HepG2 (cell line): Measurements from ENCODE around the gene DNAI4. TPM values are rescaled to one million over a fixed set of nuclear protein-coding genes. Genes with fewer than 3 reads are reported as not detected.
A peak's percentile ranks its signal among the peaks of the same experiment; 100 is the strongest.

Experiments used
- ATM ChIP-seq: fragments of 450-650 bp; IDR thresholded peaks from 2 replicates; pipeline ENCODE4 v1.7.1; 2017; ENCODE audit warnings: mild to moderate bottlenecking, borderline replicate concordance
- GMEB2 ChIP-seq: IDR thresholded peaks from 2 replicates; pipeline ENCODE4 v1.6.1; 2016; ENCODE audit warnings: missing biosample characterization, missing genetic modification reagents, low read depth
- HDAC1 ChIP-seq: sonication (generic); formaldehyde crosslinking; IDR thresholded peaks from 2 replicates; pipeline ENCODE4 v1.5.1; 2020; ENCODE audit warnings: mild to moderate bottlenecking, missing genetic modification reagents
- HOMEZ ChIP-seq: IDR thresholded peaks from 2 replicates; pipeline ENCODE4 v1.6.1; 2016; ENCODE audit warnings: low read depth
- KDM5B ChIP-seq: sonication (generic); formaldehyde crosslinking; IDR thresholded peaks from 2 replicates; pipeline ENCODE4 v1.4.0; 2020; ENCODE audit warnings: missing genetic modification reagents, mild to moderate bottlenecking, borderline replicate concordance
- NR0B2 ChIP-seq: sonication (generic); formaldehyde crosslinking; IDR thresholded peaks from 2 replicates; pipeline ENCODE4 v1.4.0; 2020; ENCODE audit warnings: mild to moderate bottlenecking, missing genetic modification reagents
- PBX2 ChIP-seq: IDR thresholded peaks from 2 replicates; pipeline ENCODE4 v1.6.1; 2016; ENCODE audit warnings: control low read depth
- PHF21A ChIP-seq: sonication (generic); formaldehyde crosslinking; IDR thresholded peaks from 2 replicates; pipeline ENCODE4 v1.5.0; 2020; ENCODE audit warnings: mild to moderate bottlenecking, missing genetic modification reagents
- REPIN1 ChIP-seq: sonication (generic); formaldehyde crosslinking; IDR thresholded peaks from 2 replicates; pipeline ENCODE4 v1.8.0; 2022; ENCODE audit warnings: missing genetic modification reagents, low read depth, mild to moderate bottlenecking, borderline replicate concordance
- RFX1 ChIP-seq: fragments of 450-650 bp; IDR thresholded peaks from 2 replicates; pipeline ENCODE4 v1.6.1; 2017
- TFE3 ChIP-seq: IDR thresholded peaks from 2 replicates; pipeline ENCODE4 v1.6.1; 2016
- TMF1 ChIP-seq: sonication (generic); formaldehyde crosslinking; IDR thresholded peaks from 2 replicates; pipeline ENCODE4 v1.8.1; 2022; ENCODE audit warnings: low read depth, missing genetic modification reagents
- ZBTB4 ChIP-seq: sonication (generic); formaldehyde crosslinking; IDR thresholded peaks from 2 replicates; pipeline ENCODE4 v1.4.0; 2020; ENCODE audit warnings: missing genetic modification reagents, mild to moderate bottlenecking, borderline replicate concordance
- ZGPAT ChIP-seq: IDR thresholded peaks from 2 replicates; pipeline ENCODE4 v1.6.1; 2016; ENCODE audit warnings: mild to moderate bottlenecking
- ZNF451 ChIP-seq: sonication (generic); formaldehyde crosslinking; IDR thresholded peaks from 2 replicates; pipeline ENCODE4 v1.5.0; 2020; ENCODE audit warnings: mild to moderate bottlenecking, missing genetic modification reagents
- ZNF674 ChIP-seq: sonication (generic); formaldehyde crosslinking; IDR thresholded peaks from 2 replicates; pipeline ENCODE4 v1.5.0; 2020; ENCODE audit warnings: low read depth, mild to moderate bottlenecking, missing genetic modification reagents
- ZNF772 ChIP-seq: sonication (generic); formaldehyde crosslinking; IDR thresholded peaks from 2 replicates; pipeline ENCODE4 v1.5.0; 2020; ENCODE audit warnings: mild to moderate bottlenecking, missing genetic modification reagents
- polyA plus RNA-seq, 8 experiments: library from polyadenylated mRNA; depleted of rRNA in 3 of 8; stranded (reverse) in 7 of 8; unstranded in 1 of 8; fragments of >200 nt; fragmentation: Illumina TruSeq in 4 of 8; extraction: Trizol in 4 of 8; gene quantifications; 2 replicates each; pipeline versions ENCODE4 v1.2.1 to v1.2.3, GENCODE V29; 2011 to 2016; ENCODE audit warnings: low read depth in 4 of 8, missing spikeins in 1 of 8, mixed read lengths in 1 of 8; ENCODE audit not compliant: insufficient read depth in 1 of 8
- total RNA-seq, 5 experiments: library from RNA; depleted of rRNA; stranded (reverse); fragments of >200 nt; fragmentation: Illumina TruSeq; extraction: Trizol; gene quantifications; 2 replicates each; pipeline ENCODE4 v1.2.3, GENCODE V29; 2016; ENCODE audit warnings: low read depth in 1 of 5

The DNAI4 gene
- total and polyA plus RNA-seq, 2 of the 13 experiments (the other 11 are each of a cell fraction or from before 2014, with no cell fraction given): 0.04 to 0.08 TPM

GRCh38 chr1:66929999-66930822, 5.6 kb upstream of the DNAI4 start (continued):
- TF ChIP-seq ZBTB4 (CRISPR knock-in tag): no peak
- no peak for TF ChIP-seq RFX1
- peak; percentile 49; the same call in 1 of the 2 replicates for TF ChIP-seq ZNF772 (CRISPR knock-in tag)
- TF ChIP-seq ZGPAT (CRISPR knock-in tag): peak; percentile 76
- peak; percentile 64; the same call in 1 of the 2 replicates for TF ChIP-seq REPIN1 (CRISPR knock-in tag)
- 0 out of 2 replicates have a peak, but pooled peaks have one; percentile 34 for TF ChIP-seq TMF1 (CRISPR knock-in tag)
- TF ChIP-seq ZNF451 (CRISPR knock-in tag): no peak
- TF ChIP-seq PBX2 (CRISPR knock-in tag): no peak
- TF ChIP-seq GMEB2 (CRISPR knock-in tag): no peak
- no peak for TF ChIP-seq ATM
- no peak for TF ChIP-seq HOMEZ
- no peak for TF ChIP-seq ZNF674 (CRISPR knock-in tag)
- TF ChIP-seq KDM5B (CRISPR knock-in tag): no peak; the same call in 1 of the 2 replicates
- TF ChIP-seq TFE3 (CRISPR knock-in tag): no peak
- 0 out of 2 replicates have a peak, but pooled peaks have one; percentile 47 for TF ChIP-seq PHF21A (CRISPR knock-in tag)
- TF ChIP-seq HDAC1 (CRISPR knock-in tag): peak; percentile 37; the same call in 1 of the 2 replicates
- no peak for TF ChIP-seq NR0B2 (CRISPR knock-in tag)
